ENCODE data around the gene SRGAP2.
"Not testable (repeated sequence)": the region's sequence is repeated elsewhere in the genome, so short reads cannot be mapped to it uniquely, and the experiment has no call there.

DNA sequence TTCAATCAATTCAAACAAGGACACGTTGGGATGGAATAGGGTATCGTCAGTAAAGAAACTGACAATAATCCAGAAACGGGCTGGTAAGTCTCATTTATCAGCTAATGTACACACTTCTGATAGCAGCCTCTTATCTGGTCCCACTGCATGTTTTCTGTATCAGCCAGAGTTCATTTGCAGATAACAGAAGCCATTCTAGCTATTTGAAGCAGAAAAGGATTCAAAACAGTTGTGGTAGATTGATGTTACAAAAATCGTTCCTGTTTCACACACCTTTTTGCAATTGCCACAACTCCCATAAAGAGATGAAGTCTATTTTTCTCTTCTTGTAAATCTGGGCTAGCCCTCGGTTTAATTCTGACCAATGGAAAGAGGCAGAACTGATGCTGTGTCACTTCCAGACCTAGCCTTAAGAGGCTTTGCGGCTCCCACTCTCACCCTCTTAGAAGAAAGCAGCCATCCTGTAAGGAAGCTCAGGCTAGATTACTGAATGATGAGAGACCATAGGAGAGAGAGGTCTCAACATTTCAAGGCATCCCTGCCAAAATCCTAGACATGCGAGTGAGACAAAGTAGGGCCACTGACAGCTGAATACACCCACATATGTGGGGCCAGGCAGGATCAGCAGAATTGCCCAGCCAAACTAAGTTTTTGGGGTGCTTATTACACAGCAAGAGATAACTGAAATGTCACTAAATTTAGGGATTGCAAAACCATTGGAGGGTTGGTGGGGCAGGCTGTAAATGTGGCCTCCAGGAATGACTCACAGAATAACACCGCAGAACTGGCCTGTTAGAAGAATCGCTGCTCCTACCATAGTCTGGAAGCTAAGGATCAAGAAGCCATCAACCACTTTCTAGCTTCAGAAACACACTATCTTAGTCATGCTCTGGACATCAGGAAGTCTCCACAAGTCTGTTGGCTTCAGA is 25.0 kb upstream of the SRGAP2 start:
- not testable (repeated sequence) for TF ChIP-seq CTCF (IDR thresholded peaks at IDR 0.05); ZFX (IDR thresholded peaks at IDR 0.05; ENCODE audit: borderline replicate concordance)

Data from 22Rv1 (cell line).